GM19455 (cell line): Measurements from ENCODE around the gene MYO1E.
"Not testable (repeated sequence)": the region's sequence is repeated elsewhere in the genome, so short reads cannot be mapped to it uniquely, and the experiment has no call there.

Experiments
- ATAC-seq: cut with Tn5 transposase; IDR thresholded peaks from one replicate; pipeline ENCODE4 v1.9.1; 2021; ENCODE audit not compliant: unreplicated experiment

The MYO1E gene

GRCh38 chr15:59352189-59352588 lies 20.5 kb downstream of the MYO1E start:
- no peak for ATAC-seq

- no peak for ATAC-seq
Measured at GRCh38 chr15:59350421-59350732, 22.3 kb downstream of the MYO1E start.

GRCh38 chr15:59349680-59350420 lies 22.8 kb downstream of the MYO1E start:
- ATAC-seq = no peak

GRCh38 chr15:59347915-59348314 lies 24.8 kb downstream of the MYO1E start:
- no peak for ATAC-seq

DNA sequence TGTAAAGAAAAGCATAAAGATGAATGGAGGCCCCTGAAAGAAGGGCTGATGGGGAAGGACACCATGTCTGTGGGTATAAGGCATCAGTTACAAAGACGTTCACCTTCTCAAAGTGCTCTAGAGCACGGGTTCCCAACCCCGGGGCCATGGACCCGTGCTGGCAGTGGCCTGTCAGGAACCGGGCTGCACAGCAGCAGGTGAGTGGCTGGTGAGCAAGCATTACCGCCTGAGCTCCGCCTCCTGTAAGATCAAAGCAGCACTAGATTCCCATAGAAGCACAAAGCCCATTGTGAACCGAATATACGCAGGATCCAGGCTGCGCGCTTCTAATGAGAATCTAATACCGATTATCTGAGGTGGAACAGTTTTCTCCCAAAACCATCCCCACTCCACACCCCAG lies 25.7 kb downstream of the MYO1E start:
- ATAC-seq = no peak

DNA sequence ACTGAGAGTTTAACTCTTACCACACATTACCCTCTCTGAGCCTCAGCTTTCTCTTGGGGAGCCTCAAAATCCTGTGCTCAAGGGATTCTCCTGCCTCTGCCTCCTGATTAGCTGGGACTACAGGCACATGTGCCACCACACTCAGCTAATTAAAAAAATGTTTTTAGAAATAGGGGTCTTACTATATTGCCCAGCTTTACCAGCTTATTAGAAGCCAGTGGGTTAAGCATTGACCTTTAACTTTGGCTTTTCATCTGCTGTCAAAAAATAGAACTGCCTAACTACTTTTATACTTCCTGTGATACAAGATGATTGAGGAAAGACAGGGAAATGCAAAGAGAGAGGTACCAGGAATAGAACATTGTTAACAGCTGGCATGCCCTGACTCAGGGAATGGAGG lies 27.3 kb downstream of the MYO1E start:
- ATAC-seq = no peak

- ATAC-seq = no peak
Measured at GRCh38 chr15:59344311-59344710, 28.4 kb downstream of the MYO1E start.

GRCh38 chr15:59340325-59340724 lies 32.3 kb downstream of the MYO1E start:
- ATAC-seq = no peak

- ATAC-seq = no peak
Measured at GRCh38 chr15:59339252-59339672, 33.4 kb downstream of the MYO1E start.

- no peak for ATAC-seq
Measured at GRCh38 chr15:59338414-59338813, 34.3 kb downstream of the MYO1E start.

DNA sequence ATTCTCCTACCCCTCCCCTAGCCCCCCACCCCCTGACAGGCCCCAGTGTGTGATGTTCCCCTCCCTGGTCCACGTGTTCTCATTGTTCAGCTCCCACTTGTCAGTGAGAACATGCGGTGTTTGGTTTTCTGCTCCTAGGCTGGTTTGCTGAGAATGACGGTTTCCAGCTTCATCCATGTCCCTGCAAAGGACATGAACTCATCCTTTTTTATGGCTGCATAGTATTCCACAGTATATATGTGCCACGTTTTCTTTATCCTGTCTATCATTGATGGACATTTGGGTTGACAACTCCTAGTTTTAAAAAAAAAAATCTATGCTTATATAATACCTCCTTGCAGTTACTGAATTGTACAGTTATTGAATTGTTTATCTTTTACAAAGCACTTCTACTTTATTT lies 35.9 kb downstream of the MYO1E start:
- not testable (repeated sequence) for ATAC-seq

DNA sequence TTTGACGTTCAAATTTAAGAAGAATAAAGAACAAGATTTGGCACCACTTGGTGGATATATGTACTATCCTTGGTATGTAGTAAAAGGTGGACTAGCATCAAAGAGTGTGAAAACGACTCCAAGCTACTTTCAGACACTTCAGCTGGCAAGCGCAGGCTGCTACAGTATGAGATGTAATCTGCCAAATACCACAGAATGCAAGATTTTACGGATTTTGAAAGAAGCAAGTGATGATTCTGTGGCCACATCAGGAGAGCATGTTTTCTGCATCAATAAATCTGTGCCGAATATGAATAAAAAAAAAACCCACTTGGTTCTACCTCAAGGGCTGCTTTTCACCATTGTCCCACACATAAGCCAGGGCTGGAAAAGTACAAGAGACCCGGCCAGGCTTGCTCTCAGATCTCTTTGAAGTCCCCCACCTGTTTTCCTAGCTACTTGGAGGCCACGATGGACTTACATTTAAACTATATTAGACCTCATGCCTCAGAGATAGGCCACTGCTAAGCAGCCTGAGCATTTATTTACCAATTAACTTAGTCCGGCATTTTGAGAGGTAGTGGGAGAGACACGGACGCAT lies 37.4 kb downstream of the MYO1E start:
- ATAC-seq = no peak

DNA sequence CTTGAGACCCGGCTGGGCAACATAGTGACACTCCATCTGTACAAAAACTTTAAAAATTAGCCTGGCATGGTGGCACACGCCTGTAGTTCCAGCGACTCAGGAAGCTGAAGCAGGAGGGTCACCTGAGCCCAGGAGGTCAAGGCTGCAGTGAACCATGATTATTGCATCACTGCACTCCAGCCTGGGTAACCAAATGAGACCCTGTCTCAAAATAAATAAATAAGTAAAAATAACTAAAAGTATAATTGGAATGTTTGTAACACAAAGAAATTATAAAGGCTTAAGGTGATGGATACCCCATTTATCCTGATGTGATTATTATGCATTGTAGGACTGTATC lies 38.6 kb downstream of the MYO1E start:
- ATAC-seq = no peak

DNA sequence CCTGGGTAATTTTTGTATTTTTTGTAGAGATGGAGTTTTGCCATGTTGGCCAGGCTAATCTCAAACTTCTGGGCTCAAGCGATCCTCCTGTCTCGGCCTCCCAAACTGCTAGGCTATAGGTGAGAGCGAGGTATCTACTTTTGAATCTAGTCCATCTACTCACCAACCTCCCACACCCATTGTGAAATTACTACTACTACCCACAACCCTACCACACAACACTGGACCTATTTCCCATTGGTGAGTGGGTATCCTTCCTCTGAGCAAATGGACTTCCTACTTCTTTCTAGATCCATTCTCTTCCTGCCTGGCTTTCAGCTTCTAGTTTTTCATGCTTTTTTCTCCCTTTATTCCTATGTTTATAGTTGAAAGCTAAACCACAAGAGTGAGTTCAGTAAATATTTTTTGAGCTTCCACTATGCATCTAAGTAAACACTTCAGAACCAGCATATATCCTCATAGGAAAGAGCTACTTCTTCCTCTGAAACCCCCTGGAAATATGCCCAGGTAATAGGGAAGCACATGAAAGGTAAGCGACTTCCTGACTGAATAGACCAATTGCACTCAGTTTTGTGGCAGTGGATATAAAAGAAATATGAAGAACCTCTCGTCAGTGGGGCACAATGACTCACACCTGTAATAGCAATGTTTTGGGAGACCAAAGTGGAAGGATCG lies 39.1 kb downstream of the MYO1E start:
- ATAC-seq = no peak

- no peak for ATAC-seq
Measured at GRCh38 chr15:59332009-59332408, 40.7 kb downstream of the MYO1E start.

- no peak for ATAC-seq
Measured at GRCh38 chr15:59330649-59331048, 42.0 kb downstream of the MYO1E start.

- no peak for ATAC-seq
Measured at GRCh38 chr15:59329570-59330350, 42.9 kb downstream of the MYO1E start.

GRCh38 chr15:59329091-59329490 lies 43.6 kb downstream of the MYO1E start:
- no peak for ATAC-seq

- ATAC-seq = no peak
Measured at GRCh38 chr15:59327942-59328341, 44.7 kb downstream of the MYO1E start.

- no peak for ATAC-seq
Measured at GRCh38 chr15:59326856-59327255, 45.8 kb downstream of the MYO1E start.

DNA sequence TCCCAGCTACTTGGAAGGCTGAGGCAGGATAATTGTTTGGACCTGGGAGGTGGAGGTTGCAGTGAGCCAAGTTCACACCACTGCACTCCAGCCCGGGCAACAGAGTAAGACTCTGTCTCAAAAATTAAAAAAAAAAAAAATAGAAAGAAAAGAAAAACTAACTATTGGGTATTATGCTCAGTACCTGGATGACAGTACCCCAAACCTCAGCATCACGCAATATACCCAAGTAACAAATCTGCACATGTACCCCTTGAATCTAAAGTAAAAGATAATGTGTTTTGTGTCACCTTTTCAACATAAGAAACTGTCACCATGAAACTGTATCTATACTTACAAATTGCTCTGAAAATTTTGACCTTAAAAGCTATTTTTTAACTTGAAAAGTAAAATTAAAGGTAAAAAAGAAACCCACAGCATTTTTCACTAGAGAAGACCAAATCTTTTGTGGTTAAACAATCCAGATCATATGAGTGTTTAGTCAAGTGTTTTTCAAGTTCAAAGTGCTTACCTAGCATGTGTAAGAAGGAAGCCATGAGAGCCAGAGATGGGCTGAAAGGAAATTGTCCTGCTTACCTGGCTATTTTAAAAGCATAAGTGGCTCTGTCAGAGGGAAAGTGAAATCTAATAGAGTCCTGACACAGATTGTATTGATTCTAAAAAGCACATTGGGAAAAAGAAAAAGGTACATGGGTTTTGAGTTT lies 50.5 kb downstream of the MYO1E start:
- ATAC-seq = no peak
